GM18858 (cell line): Measurements from ENCODE around the gene DNAAF6.

Experiments
- ATAC-seq: cut with Tn5 transposase; IDR thresholded peaks from one replicate; pipeline ENCODE4 v1.9.1; 2021; ENCODE audit not compliant: unreplicated experiment

The DNAAF6 gene

GRCh38 chrX:107290019-107290418, 83.6 kb downstream of the DNAAF6 start:
- ATAC-seq = no peak

DNA sequence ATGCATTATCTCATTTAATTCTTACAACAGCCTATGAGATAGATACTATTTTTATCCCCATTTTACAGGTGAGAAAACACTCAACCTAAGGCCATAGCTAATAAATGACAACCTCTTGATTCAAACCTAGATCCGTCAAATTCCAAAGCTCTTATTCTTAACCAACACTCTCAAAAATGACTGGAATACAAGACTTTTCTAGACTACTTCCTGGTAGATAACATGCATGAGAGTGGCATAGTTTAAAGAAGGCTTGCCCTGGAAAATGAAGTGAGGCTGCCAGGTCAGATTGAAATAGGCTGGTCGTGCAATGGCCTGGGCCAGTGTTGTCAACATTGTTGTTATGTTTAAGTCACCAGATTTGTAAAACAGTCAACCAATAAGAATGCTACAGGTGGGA, 86.6 kb downstream of the DNAAF6 start:
- no peak for ATAC-seq
